Smooth muscle cell of the pulmonary artery (primary cell): Measurements from ENCODE around the gene CHD2. TPM values are rescaled to one million over a fixed set of nuclear protein-coding genes. Genes with fewer than 3 reads are reported as not detected.

Experiments used
- total RNA-seq: library from RNA; depleted of rRNA; stranded (reverse); fragments of >200 nt; gene quantifications from 2 replicates; pipeline ENCODE4 v1.2.3, GENCODE V29; 2014

The CHD2 gene
- total RNA-seq = 79.3 and 92.2 TPM in 2 replicates

DNA sequence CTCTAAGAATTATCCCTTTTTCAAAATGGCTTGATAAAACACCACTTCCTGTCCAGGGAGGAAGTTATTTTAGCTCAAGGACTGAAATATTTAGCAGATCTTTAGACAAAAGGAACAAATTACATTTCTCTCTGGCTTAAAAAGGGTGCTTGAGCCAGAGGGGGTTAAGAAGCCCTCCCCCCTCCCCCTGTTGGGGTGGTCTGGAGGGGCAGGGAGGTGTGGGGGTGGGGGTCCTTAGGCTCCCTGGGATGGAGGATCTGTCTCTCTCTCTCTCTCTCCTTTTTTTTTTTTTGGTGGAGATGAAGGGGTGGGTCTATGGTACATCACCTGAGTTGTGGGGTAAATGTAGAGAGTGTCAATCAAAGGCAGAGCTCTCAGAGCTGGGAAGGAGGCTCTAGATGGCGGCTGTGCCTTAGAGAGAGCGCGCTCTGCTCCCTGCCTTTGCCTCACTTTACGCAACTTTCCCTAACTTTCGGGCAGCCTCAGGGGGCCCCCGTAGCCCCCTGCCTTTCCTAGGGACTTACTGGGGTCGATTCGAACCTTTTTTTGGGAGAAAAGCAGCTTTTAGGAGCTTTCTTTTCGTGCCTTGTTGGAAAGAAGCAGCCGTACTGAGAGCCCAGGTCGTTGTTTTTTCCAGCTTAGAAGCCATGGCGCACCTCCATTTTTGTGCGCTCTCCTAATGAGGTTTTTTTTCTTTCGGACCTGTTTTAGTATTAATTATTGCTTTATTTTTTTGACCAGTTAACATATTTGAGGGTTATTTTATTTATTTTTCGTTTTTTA, at the start of gene CHD2:
Gene CHD2, plus strand, starts transcription at position 377 of the 783 bp plus-strand sequence. CDS start 914 bp downstream, outside the sequence.

Other genes with a start within 250 kb of the CHD2 start
- gene FAM174B, start 244.5 kb upstream of the CHD2 start, total RNA-seq = 2.6 TPM in 2 replicates
- 1.3 and 1.7 TPM in 2 replicates for gene RGMA, start 188.9 kb downstream of the CHD2 start, total RNA-seq